AG04450 (cell line): Measurements from ENCODE around the gene ZNF462. TPM values are rescaled to one million over a fixed set of nuclear protein-coding genes. Genes with fewer than 3 reads are reported as not detected.

Source experiments
- CTCF ChIA-PET: fragments of 300-600, 350-600 bp; formaldehyde crosslinking; extraction: SDS; loops from one replicate; lab custom pipeline; 2022; ENCODE audit warnings: antibody characterized with exemption, inconsistent platforms; lab: Charles Lee
- POLR2A ChIA-PET: fragments of 350-600 bp; formaldehyde crosslinking; extraction: SDS; loops from one replicate; lab custom pipeline; 2021; ENCODE audit warnings: antibody characterized with exemption, inconsistent platforms; lab: Yijun Ruan, JAX
- DNase-seq: peaks from one replicate; pipeline ENCODE4 v3.0.0-alpha.2; 2011; ENCODE audit warnings: low read depth, low spot score
- H3K27ac ChIP-seq: one replicate; pipeline ENCODE4 v1.5.1; 2012; ENCODE audit warnings: low read depth, low read length, control low read depth
- H3K27me3 ChIP-seq: one replicate; pipeline ENCODE4 v1.6.0; 2012; ENCODE audit warnings: low read length; ENCODE audit not compliant: control insufficient read depth, insufficient read depth
- H3K4me3 ChIP-seq: 2 replicates; pipeline ENCODE4 v1.5.1; 2011; ENCODE audit warnings: mild to moderate bottlenecking, low read depth, low read length, control low read depth
- H3K9me3 ChIP-seq: 2 replicates; pipeline ENCODE4 v1.5.1; 2012; ENCODE audit warnings: low read length; ENCODE audit not compliant: control insufficient read depth, insufficient read depth
- CTCF ChIP-seq: IDR thresholded peaks from 2 replicates; pipeline ENCODE4 v1.5.1; 2011; ENCODE audit warnings: low read depth, low read length, control low read depth, inconsistent platforms
- polyA plus RNA-seq: library from polyadenylated mRNA; depleted of rRNA; stranded (reverse); fragments of >200 nt; gene quantifications from 2 replicates; pipeline ENCODE4 v1.2.3, GENCODE V29; 2011

The ZNF462 gene
- polyA plus RNA-seq, 1 experiment: 7.5 TPM

DNA sequence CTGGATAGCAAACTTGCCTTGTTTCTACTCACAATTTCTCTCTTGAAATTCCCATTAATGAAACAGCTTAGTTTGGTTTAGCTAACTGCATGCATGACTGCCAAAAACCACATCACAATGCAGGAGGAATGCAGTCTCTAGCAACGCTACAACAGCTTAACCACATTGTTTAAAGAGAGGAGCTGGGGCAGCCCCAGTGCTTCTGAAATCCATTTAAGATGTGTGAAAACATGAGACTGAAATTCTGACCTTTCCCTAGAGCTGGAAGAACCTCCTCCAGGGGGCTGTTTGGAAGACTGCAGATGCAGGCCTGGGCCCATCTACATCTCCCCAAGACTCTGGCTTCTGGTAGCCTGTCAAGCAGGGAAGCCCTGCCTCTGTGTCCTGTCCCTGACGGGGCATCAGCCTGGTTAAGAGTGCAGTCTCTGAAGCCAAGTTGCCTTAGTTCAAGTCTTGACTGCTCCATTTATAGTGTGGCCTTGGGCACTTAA, 157.1 kb downstream of the ZNF462 start:
- peak; percentile 35; the same call in 1 of the 2 replicates for TF ChIP-seq CTCF
- DNase-seq: peak; percentile 91
- Histone ChIP-seq H3K27me3 (peaks cover 45% of the 10 kb centered on the region), H3K9me3 (peaks cover 3% of the 10 kb centered on the region; the same call in 1 of the 2 replicates), H3K27ac (no peak overlapping the region), H3K4me3 (no peak overlapping the region)
- ChIA-PET CTCF (interaction anchor here (0.8 to 1.5 kb wide), 2 partner anchors 9 to 1178 kb away, joined by 3 to 5 read pairs; no protein-coding TSS in a partner anchor), POLR2A (interaction anchor here (0.8 kb wide), 1 partner anchor 160 kb away, joined by 3 read pairs; no protein-coding TSS in a partner anchor)

- H3K27ac ChIP-seq: no peak overlapping the region
- POLR2A ChIA-PET: no interaction called here
- no peaks in the 10 kb centered on the region for H3K9me3 ChIP-seq
- no peak for DNase-seq
- no peak overlapping the region for H3K4me3 ChIP-seq
- H3K27me3 ChIP-seq: peaks cover 35% of the 10 kb centered on the region
- TF ChIP-seq CTCF: no peak
- CTCF ChIA-PET: no interaction called here
Observed at GRCh38 chr9:107024193-107024592, 161.2 kb downstream of the ZNF462 start.

DNA sequence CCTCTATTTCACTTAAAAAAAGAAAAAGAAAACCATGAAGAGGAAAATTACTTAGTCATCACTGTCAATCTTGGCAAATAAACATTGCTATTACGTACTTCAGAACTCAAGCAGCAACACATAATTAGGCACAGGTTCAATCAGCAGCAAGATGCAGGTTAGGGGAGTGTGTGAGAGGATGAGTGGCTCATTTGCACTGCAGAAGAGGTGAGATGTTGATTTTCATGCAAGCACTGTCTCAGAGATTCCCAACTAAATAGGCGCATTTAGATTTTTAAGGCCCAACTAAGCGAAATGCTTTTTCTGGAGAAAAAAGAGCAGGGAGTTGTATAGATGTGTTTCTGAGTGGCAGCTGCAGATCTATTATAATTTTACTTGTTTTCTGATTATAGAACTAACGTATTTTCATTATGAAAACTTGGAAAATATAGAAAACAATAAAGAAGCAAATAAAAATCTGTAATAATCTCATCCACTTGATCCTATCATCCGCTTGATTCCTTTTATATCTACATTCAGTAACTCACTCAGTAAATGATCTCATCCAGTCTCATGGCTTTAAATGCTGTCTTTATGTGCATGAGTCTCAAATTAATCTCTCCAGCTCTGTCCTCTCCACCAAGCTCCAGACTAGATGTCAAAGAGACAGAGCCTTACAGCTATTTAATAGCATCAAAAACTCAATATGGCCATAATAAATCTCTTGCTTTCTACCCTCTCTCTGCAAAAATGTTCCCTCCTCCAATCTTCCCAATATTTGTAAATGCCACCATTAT, 162.5 kb downstream of the ZNF462 start:
- CTCF ChIA-PET: no interaction called here
- H3K9me3 ChIP-seq: no peaks in the 10 kb centered on the region
- no peak for TF ChIP-seq CTCF
- H3K27me3 ChIP-seq: peaks cover 36% of the 10 kb centered on the region
- DNase-seq: no peak
- POLR2A ChIA-PET: no interaction called here
- H3K4me3 ChIP-seq: no peak overlapping the region
- H3K27ac ChIP-seq: no peak overlapping the region

DNA sequence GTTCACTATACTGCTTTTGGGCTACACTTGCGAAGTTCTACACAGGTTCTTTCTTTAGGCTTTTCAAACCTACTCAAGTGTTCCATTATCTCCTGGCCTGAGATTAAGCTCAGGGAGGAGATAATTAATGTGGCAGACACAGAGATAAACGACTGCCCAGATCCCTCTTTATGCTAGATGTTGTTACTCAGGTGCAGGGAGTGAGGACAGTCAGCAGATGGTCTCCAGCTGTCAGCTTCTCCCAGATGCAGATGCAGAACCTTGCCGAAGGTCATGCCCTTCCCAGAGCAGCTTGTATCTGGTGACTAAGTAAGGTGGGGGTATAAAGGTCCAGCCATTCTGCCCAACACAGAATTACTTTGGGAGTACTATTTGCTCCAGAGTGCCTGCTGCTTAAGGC, 166.2 kb downstream of the ZNF462 start:
- CTCF ChIA-PET: no interaction called here
- H3K9me3 ChIP-seq: no peaks in the 10 kb centered on the region
- no peak overlapping the region for H3K27ac ChIP-seq

More for the DNA sequence above, 166.2 kb downstream of the ZNF462 start:
- peaks cover 11% of the 10 kb centered on the region for H3K27me3 ChIP-seq
- POLR2A ChIA-PET: no interaction called here
- H3K4me3 ChIP-seq: no peak overlapping the region
- no peak for DNase-seq
- TF ChIP-seq CTCF: no peak
